ENCODE measurements around the gene BTN1A1. TPM values are rescaled to one million over a fixed set of nuclear protein-coding genes. Genes with fewer than 3 reads are reported as not detected.

The BTN1A1 gene
- total and polyA plus RNA-seq, 9 of the 15 experiments (the other 6 are each of a cell fraction or from before 2014, with no cell fraction given) = 0.01 to 0.15 (median 0.06) TPM; not detected in 4

DNA sequence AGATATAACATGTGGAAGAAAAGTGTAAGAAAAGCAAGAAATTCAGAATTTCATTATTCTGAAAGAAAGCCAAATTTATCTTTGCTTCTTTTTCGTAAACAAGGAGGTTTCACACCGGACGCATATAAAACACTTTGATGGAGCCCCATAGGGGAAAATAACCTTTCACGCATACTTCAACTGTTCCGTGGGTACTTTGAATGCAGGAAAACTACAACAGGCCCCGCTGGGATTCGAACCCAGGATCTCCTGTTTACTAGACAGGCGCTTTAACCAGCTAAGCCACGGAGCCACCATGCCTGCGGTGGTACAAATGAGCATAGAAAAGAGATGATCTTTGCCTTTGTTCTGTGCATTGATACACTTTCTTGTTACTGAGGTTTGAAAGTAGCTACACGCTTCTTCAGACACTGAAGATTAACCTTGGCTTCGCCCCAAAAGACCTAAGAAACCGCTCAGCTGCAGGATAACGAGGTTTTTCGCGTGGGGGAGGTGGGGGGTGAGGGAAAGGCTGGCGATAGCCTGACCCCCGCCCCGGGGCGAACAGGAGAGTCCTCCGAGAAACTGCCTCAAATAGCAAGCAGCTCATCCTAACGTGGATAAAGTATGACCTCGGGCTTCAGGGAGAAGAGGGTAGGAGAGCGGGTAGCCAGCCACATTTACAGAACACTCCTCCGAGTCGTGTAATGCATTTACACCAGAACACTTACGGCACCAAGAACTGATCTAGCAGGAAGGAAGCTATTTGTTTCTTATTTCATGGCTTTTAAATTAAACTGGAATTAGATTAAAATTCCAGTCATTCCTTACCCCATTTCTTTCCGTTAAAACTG is 32.8 kb downstream of the BTN1A1 start (continued):
- TF ChIP-seq MCM2 (IDR thresholded peaks at IDR 0.05; ENCODE audit: low read depth) (no peak), PTBP1 (IDR thresholded peaks at IDR 0.05; ENCODE audit: low read depth, low read length) (no peak), TCF7 (IDR thresholded peaks at IDR 0.05; ENCODE audit: borderline replicate concordance) (no peak), DACH1 (IDR thresholded peaks at IDR 0.05; ENCODE audit: partially characterized antibody) (no peak), NFYB (IDR thresholded peaks at IDR 0.05; ENCODE audit: extremely low read depth, insufficient read length) (no peak), ZFP30 (CRISPR knock-in tag; IDR thresholded peaks at IDR 0.05; ENCODE audit: borderline replicate concordance) (no peak), HNRNPL (IDR thresholded peaks at IDR 0.05; ENCODE audit: low read depth, low read length) (no peak), FOXM1 (IDR thresholded peaks at IDR 0.05; ENCODE audit: low read depth) (peak; percentile 49), FOXM1 (CRISPR knock-in tag; IDR thresholded peaks at IDR 0.05; ENCODE audit: low read depth) (no peak), GATAD2B (IDR thresholded peaks at IDR 0.05; ENCODE audit: borderline replicate concordance) (0 out of 2 replicates have a peak, but pooled peaks have one; percentile 51), TEAD4 (IDR thresholded peaks at IDR 0.05; ENCODE audit: low read length) (peak; percentile 87), TEAD4 (CRISPR knock-in tag; IDR thresholded peaks at IDR 0.05; ENCODE audit: borderline replicate concordance) (no peak), ZNF311 (CRISPR knock-in tag; IDR thresholded peaks at IDR 0.05) (no peak), GABPB2 (CRISPR knock-in tag; conservative IDR thresholded peaks at IDR 0.05) (no peak), SRSF9 (IDR thresholded peaks at IDR 0.05; ENCODE audit: borderline replicate concordance, low read depth, low read length) (no peak), FUS (optimal IDR thresholded peaks at IDR 0.05; ENCODE audit: low read depth, low read length) (no peak), ZNF644 (tag; IDR thresholded peaks at IDR 0.05; ENCODE audit: low read depth) (peak; percentile 74), ZNF586 (CRISPR knock-in tag; conservative IDR thresholded peaks at IDR 0.05) (no peak), ZNF224 (CRISPR knock-in tag; IDR thresholded peaks at IDR 0.05) (no peak), POLR2B (IDR thresholded peaks at IDR 0.05; ENCODE audit: low read depth, partially characterized antibody) (no peak)
- TF ChIP-seq, protein P1, sequence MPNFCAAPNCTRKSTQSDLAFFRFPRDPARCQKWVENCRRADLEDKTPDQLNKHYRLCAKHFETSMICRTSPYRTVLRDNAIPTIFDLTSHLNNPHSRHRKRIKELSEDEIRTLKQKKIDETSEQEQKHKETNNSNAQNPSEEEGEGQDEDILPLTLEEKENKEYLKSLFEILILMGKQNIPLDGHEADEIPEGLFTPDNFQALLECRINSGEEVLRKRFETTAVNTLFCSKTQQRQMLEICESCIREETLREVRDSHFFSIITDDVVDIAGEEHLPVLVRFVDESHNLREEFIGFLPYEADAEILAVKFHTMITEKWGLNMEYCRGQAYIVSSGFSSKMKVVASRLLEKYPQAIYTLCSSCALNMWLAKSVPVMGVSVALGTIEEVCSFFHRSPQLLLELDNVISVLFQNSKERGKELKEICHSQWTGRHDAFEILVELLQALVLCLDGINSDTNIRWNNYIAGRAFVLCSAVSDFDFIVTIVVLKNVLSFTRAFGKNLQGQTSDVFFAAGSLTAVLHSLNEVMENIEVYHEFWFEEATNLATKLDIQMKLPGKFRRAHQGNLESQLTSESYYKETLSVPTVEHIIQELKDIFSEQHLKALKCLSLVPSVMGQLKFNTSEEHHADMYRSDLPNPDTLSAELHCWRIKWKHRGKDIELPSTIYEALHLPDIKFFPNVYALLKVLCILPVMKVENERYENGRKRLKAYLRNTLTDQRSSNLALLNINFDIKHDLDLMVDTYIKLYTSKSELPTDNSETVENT (CRISPR knock-in tag; IDR thresholded peaks at IDR 0.05) = no peak
- TF ChIP-seq, protein P2, sequence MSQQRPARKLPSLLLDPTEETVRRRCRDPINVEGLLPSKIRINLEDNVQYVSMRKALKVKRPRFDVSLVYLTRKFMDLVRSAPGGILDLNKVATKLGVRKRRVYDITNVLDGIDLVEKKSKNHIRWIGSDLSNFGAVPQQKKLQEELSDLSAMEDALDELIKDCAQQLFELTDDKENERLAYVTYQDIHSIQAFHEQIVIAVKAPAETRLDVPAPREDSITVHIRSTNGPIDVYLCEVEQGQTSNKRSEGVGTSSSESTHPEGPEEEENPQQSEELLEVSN (IDR thresholded peaks at IDR 0.05; ENCODE audit: borderline replicate concordance in 1 of 2, extremely low read depth in 1 of 2, insufficient read depth in 1 of 2, insufficient read length in 1 of 2, low read depth in 1 of 2, low read length in 1 of 2, poor library complexity in 1 of 2, severe bottlenecking in 1 of 2) = no peak
- TF ChIP-seq, protein P3, sequence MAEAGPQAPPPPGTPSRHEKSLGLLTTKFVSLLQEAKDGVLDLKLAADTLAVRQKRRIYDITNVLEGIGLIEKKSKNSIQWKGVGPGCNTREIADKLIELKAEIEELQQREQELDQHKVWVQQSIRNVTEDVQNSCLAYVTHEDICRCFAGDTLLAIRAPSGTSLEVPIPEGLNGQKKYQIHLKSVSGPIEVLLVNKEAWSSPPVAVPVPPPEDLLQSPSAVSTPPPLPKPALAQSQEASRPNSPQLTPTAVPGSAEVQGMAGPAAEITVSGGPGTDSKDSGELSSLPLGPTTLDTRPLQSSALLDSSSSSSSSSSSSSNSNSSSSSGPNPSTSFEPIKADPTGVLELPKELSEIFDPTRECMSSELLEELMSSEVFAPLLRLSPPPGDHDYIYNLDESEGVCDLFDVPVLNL (CRISPR knock-in tag; IDR thresholded peaks at IDR 0.05; ENCODE audit: low read depth) = no peak
- TF ChIP-seq, protein P4, sequence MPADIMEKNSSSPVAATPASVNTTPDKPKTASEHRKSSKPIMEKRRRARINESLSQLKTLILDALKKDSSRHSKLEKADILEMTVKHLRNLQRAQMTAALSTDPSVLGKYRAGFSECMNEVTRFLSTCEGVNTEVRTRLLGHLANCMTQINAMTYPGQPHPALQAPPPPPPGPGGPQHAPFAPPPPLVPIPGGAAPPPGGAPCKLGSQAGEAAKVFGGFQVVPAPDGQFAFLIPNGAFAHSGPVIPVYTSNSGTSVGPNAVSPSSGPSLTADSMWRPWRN (IDR thresholded peaks at IDR 0.05; ENCODE audit: low read depth) = peak; percentile 38; the same call in 1 of the 2 replicates
